C4-2B (cell line): ENCODE results near the gene ARMC2.

Experiments
- ZFX ChIP-seq: fragments of 450-650 bp; IDR thresholded peaks from 2 replicates; pipeline ENCODE4 v1.6.1; 2017
- TF ChIP-seq, protein P1 (sequence below): fragments of 450-650 bp; conservative IDR thresholded peaks from 2 replicates; pipeline ENCODE4 v1.5.1; 2017; ENCODE audit warnings: mild to moderate bottlenecking

GRCh38 chr6:108874470-108875160 lies 26.4 kb downstream of the ARMC2 start:
- TF ChIP-seq, protein P1, sequence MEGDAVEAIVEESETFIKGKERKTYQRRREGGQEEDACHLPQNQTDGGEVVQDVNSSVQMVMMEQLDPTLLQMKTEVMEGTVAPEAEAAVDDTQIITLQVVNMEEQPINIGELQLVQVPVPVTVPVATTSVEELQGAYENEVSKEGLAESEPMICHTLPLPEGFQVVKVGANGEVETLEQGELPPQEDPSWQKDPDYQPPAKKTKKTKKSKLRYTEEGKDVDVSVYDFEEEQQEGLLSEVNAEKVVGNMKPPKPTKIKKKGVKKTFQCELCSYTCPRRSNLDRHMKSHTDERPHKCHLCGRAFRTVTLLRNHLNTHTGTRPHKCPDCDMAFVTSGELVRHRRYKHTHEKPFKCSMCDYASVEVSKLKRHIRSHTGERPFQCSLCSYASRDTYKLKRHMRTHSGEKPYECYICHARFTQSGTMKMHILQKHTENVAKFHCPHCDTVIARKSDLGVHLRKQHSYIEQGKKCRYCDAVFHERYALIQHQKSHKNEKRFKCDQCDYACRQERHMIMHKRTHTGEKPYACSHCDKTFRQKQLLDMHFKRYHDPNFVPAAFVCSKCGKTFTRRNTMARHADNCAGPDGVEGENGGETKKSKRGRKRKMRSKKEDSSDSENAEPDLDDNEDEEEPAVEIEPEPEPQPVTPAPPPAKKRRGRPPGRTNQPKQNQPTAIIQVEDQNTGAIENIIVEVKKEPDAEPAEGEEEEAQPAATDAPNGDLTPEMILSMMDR: no peak
- TF ChIP-seq ZFX: no peak
